Stimulated activated CD8-positive, alpha-beta memory T cell treated with anti-CD3 and anti-CD28 coated beads, Interleukin-15, amount 100 ng/mL, for 24 hours (primary cell): Measurements from ENCODE around the gene NELL2.
"Not testable (repeated sequence)": the region's sequence is repeated elsewhere in the genome, so short reads cannot be mapped to it uniquely, and the experiment has no call there.

Source experiments
- DNase-seq: peaks from one replicate; pipeline ENCODE4 v3.0.0-alpha.2; 2020; ENCODE audit warnings: low read depth

NELL2 gene

DNA sequence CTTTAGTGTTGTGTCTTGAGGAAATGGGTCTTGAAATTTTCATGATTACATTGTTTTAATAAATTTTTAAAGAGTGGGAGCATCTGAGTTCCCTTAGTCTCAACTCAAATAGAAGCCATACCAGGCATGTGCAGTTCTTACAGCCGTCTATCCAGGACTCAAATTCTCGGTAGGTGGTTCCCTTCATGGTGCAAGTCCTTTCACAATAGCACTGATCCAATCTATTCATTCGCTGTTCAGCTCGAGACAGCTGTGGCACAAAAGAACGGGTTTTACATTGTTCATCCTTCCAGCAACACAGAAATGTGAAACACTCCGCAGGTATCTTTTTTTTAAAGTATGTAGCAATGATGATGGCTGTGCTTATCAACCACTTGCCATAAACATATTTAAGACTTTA, 100.2 kb downstream of the NELL2 start:
- no peak for DNase-seq

- peak; percentile 32 for DNase-seq
Measured at GRCh38 chr12:44774815-44775411, 101.2 kb downstream of the NELL2 start.

DNA sequence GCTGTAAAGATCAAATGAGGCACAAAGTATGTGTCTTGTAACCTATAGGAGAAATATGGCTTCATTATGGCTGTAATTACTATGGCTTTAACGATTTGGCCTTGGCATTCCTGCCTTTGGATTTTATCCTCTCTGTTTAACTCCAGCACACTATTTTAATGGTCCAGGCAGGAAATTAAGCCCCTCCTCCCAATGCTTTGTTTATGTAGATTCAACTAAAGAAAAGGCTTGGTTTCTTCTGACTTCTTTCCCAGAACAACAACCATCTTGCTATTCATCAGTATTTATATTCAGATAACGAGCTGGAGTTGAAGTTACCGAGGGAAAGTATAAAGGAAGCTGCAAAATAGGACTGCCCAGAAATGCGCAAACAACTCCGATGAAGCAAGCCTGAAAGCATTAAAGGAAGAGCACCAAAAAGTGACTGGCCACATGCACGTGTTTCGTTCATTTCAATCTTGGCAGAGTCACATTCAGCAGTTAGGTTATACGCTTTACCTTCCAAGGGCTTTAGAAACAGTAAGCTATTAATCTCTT, 104.6 kb downstream of the NELL2 start:
- no peak for DNase-seq

DNA sequence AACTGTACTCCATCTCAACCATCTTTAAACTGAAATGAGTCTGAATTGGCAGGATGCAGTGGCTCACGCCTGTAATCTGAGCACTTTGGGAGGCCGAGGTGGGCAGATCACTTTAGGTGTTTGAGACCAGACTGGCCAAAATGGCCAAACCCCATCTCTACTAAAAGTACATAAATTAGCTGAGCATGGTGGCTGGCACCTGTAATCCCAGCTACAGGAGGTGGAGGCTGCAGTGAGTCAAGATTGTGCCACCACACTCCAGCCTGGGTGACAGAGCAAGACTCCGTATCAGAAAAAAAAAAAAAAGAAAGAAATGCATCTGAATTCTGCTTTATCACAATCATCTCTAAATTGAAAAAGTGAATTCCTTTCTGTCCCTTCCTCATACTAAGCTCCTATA, 110.3 kb downstream of the NELL2 start:
- DNase-seq: no peak

DNA sequence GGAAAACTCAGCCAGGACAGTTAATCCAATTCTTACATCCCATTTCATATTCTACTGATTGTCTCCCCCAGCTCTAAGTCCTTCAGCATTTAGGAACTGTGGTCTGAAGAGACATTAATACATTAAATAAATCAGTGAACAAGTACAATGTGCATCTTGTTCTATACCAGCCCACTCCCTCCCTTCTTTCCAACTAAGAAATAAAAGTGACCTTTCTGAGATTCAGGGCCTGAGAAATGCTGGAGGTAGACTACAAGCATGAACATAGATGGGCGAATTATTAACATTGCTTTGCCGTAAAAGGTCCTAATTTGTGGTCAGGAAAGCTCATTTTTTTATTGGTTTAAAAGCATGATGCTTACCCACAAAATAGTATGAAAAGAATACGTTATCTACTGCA, 113.1 kb downstream of the NELL2 start:
- no peak for DNase-seq

- DNase-seq: no peak
Measured at GRCh38 chr12:44759289-44759688, 116.8 kb downstream of the NELL2 start.

DNA sequence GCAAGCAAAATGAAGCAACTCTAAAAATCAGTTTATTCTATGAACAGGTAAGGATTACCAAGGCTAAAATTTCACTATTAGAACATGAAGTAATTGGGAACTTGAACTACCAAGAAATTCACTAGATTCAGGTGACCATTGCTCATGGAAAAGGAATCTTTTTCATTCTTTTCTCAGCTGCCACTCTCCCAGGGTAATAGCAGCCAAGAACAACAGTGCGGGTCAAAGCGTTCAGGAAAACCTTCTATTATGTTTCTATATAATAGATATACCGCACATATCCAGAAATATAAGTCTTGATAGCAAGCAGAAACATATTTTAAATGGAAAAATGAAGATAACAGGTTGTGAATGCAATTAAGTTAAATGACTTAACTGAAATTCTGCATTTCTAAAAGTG, 125.6 kb downstream of the NELL2 start:
- DNase-seq: no peak

GRCh38 chr12:44749566-44749965, 126.5 kb downstream of the NELL2 start:
- DNase-seq: no peak

GRCh38 chr12:44748950-44749468, 127.1 kb downstream of the NELL2 start:
- no peak for DNase-seq

- DNase-seq: not testable (repeated sequence)
Measured at GRCh38 chr12:44741292-44741980, 134.7 kb downstream of the NELL2 start.

DNA sequence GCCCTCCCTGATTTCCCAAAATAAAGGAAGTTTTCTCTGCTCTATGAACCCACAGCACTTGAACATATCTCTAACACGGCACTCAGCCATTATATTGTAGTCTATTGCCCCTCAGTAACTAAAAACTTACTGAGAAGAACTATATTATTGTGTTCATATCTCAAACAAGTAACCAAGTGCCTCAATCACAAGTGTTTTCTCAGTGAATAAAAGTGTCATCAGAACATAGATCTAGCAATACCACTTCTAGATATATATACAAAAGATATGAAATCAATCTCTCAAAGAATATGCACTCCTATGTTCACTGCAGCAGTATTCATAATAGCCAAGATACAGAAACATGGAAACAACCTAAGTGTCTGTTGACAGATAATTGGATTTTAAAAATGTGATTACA, 138.1 kb downstream of the NELL2 start:
- no peak for DNase-seq

- DNase-seq: no peak
Measured at GRCh38 chr12:44728566-44728965, 147.5 kb downstream of the NELL2 start.

GRCh38 chr12:44720265-44720664, 155.8 kb downstream of the NELL2 start:
- DNase-seq: no peak

- DNase-seq: no peak
Measured at GRCh38 chr12:44717612-44718011, 158.5 kb downstream of the NELL2 start.

DNA sequence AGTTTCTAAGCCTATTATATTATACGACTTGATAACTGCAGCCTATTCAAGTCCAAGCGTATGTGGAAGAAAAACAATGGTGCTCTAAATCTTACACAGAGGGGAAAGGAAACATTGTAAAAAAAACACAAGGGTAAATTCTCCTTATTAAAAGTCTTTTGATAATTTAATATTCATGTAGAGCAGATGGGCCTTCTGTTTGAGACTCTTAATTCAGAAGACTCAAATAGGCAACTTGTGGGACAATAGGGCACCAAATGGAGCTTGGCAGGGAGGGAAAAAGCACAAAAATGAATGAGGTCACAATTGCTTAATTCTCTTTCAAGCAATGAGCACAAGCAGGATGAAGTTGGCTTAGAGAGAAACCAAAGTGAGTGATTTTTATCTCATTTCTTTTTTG, 159.4 kb downstream of the NELL2 start:
- DNase-seq: no peak

DNA sequence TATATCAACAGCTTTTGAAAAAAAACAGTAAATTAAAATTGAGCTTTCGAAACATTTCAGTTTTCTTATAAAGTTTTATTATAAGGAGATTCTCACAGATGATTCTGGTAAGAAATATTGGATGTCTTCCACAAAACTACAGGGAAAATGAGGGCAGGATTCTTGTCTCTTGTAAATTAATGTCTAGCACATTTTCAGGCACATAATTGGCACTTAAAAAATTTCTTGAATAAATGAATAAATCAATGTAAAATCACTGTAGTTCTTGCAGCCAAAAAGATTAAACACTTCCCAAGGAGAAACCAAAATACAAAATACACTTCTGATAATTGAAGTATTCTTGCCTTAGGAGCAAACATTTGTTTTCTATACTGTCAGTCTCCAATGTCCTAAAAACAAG, 164.4 kb downstream of the NELL2 start:
- DNase-seq: no peak

GRCh38 chr12:44709166-44709565, 166.9 kb downstream of the NELL2 start:
- DNase-seq: no peak

- DNase-seq: no peak
Measured at GRCh38 chr12:44708218-44708617, 167.9 kb downstream of the NELL2 start.

GRCh38 chr12:44703182-44703910, 172.8 kb downstream of the NELL2 start:
- no peak for DNase-seq

DNA sequence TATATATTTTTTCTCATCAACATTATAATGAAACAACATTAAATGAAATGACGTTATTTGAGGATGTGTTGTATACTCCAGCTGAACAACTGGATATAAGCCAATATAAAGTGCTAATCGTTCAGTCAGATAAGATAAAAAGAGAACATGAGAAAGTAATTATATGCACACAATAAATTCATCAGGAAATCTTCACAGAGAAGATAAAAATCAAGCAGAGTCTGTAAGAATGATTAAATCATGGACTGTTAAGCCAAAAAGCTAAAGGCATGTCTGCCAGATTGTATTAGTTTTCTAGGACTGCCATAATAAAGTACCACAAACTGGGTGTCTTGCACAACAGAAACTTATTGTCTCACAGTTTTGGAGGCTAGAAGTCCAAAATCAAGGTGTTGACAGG, 178.6 kb downstream of the NELL2 start:
- no peak for DNase-seq

DNA sequence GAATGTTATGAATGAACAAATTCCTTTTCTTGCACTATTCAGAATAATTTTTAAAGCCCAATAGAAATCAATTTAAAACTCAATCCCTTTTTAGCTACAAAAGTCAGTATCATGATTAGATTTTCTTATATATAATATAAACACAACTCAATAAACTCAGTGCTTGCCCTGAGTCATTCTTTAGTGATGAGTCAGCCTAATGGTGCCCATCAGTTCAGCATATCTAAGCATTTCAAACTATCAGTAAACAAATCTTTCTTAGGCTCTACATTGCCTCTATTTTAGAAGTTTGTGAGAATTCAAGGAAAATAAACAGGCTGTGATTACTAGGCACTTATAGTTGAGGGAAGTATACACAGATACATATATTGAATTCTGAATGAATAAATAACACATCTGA, 179.6 kb downstream of the NELL2 start:
- DNase-seq: no peak

- no peak for DNase-seq
Measured at GRCh38 chr12:44694017-44694416, 182.1 kb downstream of the NELL2 start.

GRCh38 chr12:44689587-44689986, 186.5 kb downstream of the NELL2 start:
- no peak for DNase-seq
